Suprapubic skin (tissue), 3 donors: ENCODE data around the gene SPO11.

ENCODE experiments used
- POLR2A ChIP-seq, 2 donors: fragments of 450-650 bp; IDR thresholded peaks; one replicate each; pipeline ENCODE4 v1.6.1; 2017; ENCODE audit warnings: antibody characterized with exemption in 2 of 2, mild to moderate bottlenecking in 2 of 2, moderate library complexity in 2 of 2
- TF ChIP-seq, protein P1 (sequence below), 2 donors: fragments of 200-600 bp in 1 of 2; fragments of 450-650 bp in 1 of 2; sonication (generic) in 1 of 2; IDR thresholded peaks; one replicate each; pipeline ENCODE4 v1.5.1; 2016 to 2019; ENCODE audit warnings: antibody characterized with exemption in 2 of 2, mild to moderate bottlenecking in 1 of 2, moderate library complexity in 1 of 2

GRCh38 chr20:57382516-57382915, 52.9 kb downstream of the SPO11 start:
- TF ChIP-seq, protein P1, sequence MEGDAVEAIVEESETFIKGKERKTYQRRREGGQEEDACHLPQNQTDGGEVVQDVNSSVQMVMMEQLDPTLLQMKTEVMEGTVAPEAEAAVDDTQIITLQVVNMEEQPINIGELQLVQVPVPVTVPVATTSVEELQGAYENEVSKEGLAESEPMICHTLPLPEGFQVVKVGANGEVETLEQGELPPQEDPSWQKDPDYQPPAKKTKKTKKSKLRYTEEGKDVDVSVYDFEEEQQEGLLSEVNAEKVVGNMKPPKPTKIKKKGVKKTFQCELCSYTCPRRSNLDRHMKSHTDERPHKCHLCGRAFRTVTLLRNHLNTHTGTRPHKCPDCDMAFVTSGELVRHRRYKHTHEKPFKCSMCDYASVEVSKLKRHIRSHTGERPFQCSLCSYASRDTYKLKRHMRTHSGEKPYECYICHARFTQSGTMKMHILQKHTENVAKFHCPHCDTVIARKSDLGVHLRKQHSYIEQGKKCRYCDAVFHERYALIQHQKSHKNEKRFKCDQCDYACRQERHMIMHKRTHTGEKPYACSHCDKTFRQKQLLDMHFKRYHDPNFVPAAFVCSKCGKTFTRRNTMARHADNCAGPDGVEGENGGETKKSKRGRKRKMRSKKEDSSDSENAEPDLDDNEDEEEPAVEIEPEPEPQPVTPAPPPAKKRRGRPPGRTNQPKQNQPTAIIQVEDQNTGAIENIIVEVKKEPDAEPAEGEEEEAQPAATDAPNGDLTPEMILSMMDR (IDR thresholded peaks at IDR 0.05): no peak
- no peak for TF ChIP-seq POLR2A (IDR thresholded peaks at IDR 0.05)
